IMR-90 (cell line): ENCODE measurements around the gene VEGFA. TPM values are rescaled to one million over a fixed set of nuclear protein-coding genes. Genes with fewer than 3 reads are reported as not detected.
A peak's percentile ranks its signal among the peaks of the same experiment; 100 is the strongest.

Source experiments
- ATAC-seq: fragments of 200-7000 bp; cut with Tn5 transposase; 2 replicates; pipeline ENCODE4 v1.9.1; 2020; ENCODE audit warnings: low read depth, mild to moderate bottlenecking, moderate library complexity
- BruUV-seq: library from RNA; stranded (reverse); fragments of 400-500 nt; replicated peaks from 2 replicates; lab custom pipeline; 2021; lab: Mats Ljungman, UMichigan
- CTCF ChIA-PET: fragments of 300-600 bp; formaldehyde crosslinking; extraction: SDS; loops from one replicate; lab custom pipeline; 2021; ENCODE audit warnings: antibody characterized with exemption; lab: Yijun Ruan, JAX
- POLR2A ChIA-PET: fragments of 300-600 bp; sonication (Branson Sonifier 250); formaldehyde crosslinking; loops from one replicate; lab custom pipeline; 2022; ENCODE audit warnings: antibody characterized with exemption; ENCODE audit not compliant: unreplicated experiment; lab: Charles Lee
- DNase-seq: peaks from one replicate; pipeline ENCODE4 v3.0.0; 2013
- H2AFZ ChIP-seq: replicated peaks from 2 replicates; pipeline ENCODE3; 2013; ENCODE audit warnings: low read length, mild to moderate bottlenecking; ENCODE audit not compliant: poor library complexity
- H2AK5ac ChIP-seq: 2 replicates; pipeline ENCODE4 v1.6.1; 2013; ENCODE audit warnings: low read depth, low read length, inconsistent platforms
- H2AK9ac ChIP-seq: replicated peaks from 2 replicates; pipeline ENCODE3; 2013; ENCODE audit warnings: mild to moderate bottlenecking, low read depth, low read length, moderate library complexity; ENCODE audit not compliant: poor library complexity
- H2BK120ac ChIP-seq: 2 replicates; pipeline ENCODE4 v1.6.1; 2013; ENCODE audit warnings: low read depth, low read length, inconsistent platforms
- H2BK15ac ChIP-seq: 3 replicates; pipeline ENCODE4 v1.6.1; 2013; ENCODE audit warnings: low read depth, low read length, inconsistent platforms
- H2BK20ac ChIP-seq: 2 replicates; pipeline ENCODE4 v1.6.1; 2013; ENCODE audit warnings: low read depth, mild to moderate bottlenecking, inconsistent platforms, low read length, moderate library complexity
- H2BK5ac ChIP-seq: 2 replicates; pipeline ENCODE4 v1.6.1; 2013; ENCODE audit warnings: mild to moderate bottlenecking, low read depth, low read length, inconsistent platforms; ENCODE audit not compliant: poor library complexity, severe bottlenecking
- H3K14ac ChIP-seq: replicated peaks from 2 replicates; pipeline ENCODE4 v1.6.1; 2013; ENCODE audit warnings: low read depth, low read length, inconsistent platforms
- H3K18ac ChIP-seq: 2 replicates; pipeline ENCODE4 v1.6.1; 2013; ENCODE audit warnings: low read depth, low read length, control low read depth
- H3K23ac ChIP-seq: 2 replicates; pipeline ENCODE4 v1.6.1; 2013; ENCODE audit warnings: low read depth, low read length, inconsistent platforms
- H3K27ac ChIP-seq: 2 replicates; pipeline ENCODE4 v1.5.1; 2013; ENCODE audit warnings: mild to moderate bottlenecking, control low read depth, low read length; ENCODE audit not compliant: insufficient read depth
- H3K27me3 ChIP-seq: 2 replicates; pipeline ENCODE4 v1.6.1; 2013; ENCODE audit warnings: low read length; ENCODE audit not compliant: control insufficient read depth, insufficient read depth
- H3K36me3 ChIP-seq: 2 replicates; pipeline ENCODE4 v1.6.1; 2013; ENCODE audit warnings: low read length, mixed read lengths; ENCODE audit not compliant: control insufficient read depth, insufficient read depth
- H3K4ac ChIP-seq: 2 replicates; pipeline ENCODE4 v1.6.1; 2013; ENCODE audit warnings: low read depth, low read length, inconsistent platforms
- H3K4me1 ChIP-seq: 2 replicates; pipeline ENCODE4 v1.6.1; 2013; ENCODE audit warnings: low read length, mixed read lengths; ENCODE audit not compliant: control insufficient read depth, insufficient read depth
- H3K4me2 ChIP-seq: 2 replicates; pipeline ENCODE4 v1.6.1; 2013; ENCODE audit warnings: low read depth, mild to moderate bottlenecking, control low read depth, low read length, moderate library complexity
- H3K4me3 ChIP-seq: 2 replicates; pipeline ENCODE4 v1.5.1; 2013; ENCODE audit warnings: low read depth, mild to moderate bottlenecking, control low read depth, low read length, moderate library complexity; ENCODE audit not compliant: insufficient read depth
- H3K56ac ChIP-seq: 2 replicates; pipeline ENCODE4 v1.6.1; 2013; ENCODE audit warnings: low read length, inconsistent platforms; ENCODE audit not compliant: insufficient read depth; ENCODE audit errors: extremely low read depth
- H3K79me1 ChIP-seq, 2 experiments: 2 replicates each; pipeline ENCODE4 v1.6.1; 2013; ENCODE audit warnings: low read length in 2 of 2, inconsistent platforms in 1 of 2, low read depth in 1 of 2
- H3K9ac ChIP-seq: 2 replicates; pipeline ENCODE4 v1.6.1; 2013; ENCODE audit warnings: low read depth, low read length, control low read depth
- H3K9me1 ChIP-seq: 2 replicates; pipeline ENCODE4 v1.6.1; 2013; ENCODE audit warnings: low read length, inconsistent platforms; ENCODE audit not compliant: insufficient read depth
- H3K9me3 ChIP-seq: 2 replicates; pipeline ENCODE4 v1.6.1; 2013; ENCODE audit warnings: low read length; ENCODE audit not compliant: control insufficient read depth, insufficient read depth
- H4K20me1 ChIP-seq: 2 replicates; pipeline ENCODE4 v1.6.1; 2013; ENCODE audit warnings: low read length, inconsistent platforms; ENCODE audit not compliant: insufficient read depth
- H4K5ac ChIP-seq: 2 replicates; pipeline ENCODE4 v1.6.1; 2013; ENCODE audit warnings: mild to moderate bottlenecking, low read depth, low read length, control low read depth
- H4K8ac ChIP-seq, 2 experiments: 2 replicates each; pipeline ENCODE4 v1.6.1; 2013; ENCODE audit warnings: low read depth in 2 of 2, low read length in 2 of 2, control low read depth in 1 of 2, inconsistent platforms in 1 of 2
- H4K91ac ChIP-seq: 2 replicates; pipeline ENCODE4 v1.6.1; 2013; ENCODE audit warnings: low read depth, low read length, inconsistent platforms; ENCODE audit not compliant: insufficient read depth
- BHLHE40 ChIP-seq: fragments of 150-350 bp; IDR thresholded peaks from 2 replicates; pipeline ENCODE4 v1.6.1; 2016; ENCODE audit warnings: mild to moderate bottlenecking, low read depth, low read length
- CEBPB ChIP-seq: IDR thresholded peaks from 2 replicates; pipeline ENCODE4 v1.6.1; 2012; ENCODE audit warnings: low read depth, low read length, improper control_type of control experiment
- CHD1 ChIP-seq: IDR thresholded peaks from 2 replicates; pipeline ENCODE4 v1.6.1; 2012; ENCODE audit warnings: low read depth, low read length, improper control_type of control experiment
- FOS ChIP-seq: fragments of 150-350 bp; IDR thresholded peaks from 2 replicates; pipeline ENCODE4 v1.6.1; 2016; ENCODE audit warnings: low read depth, low read length
- MAFK ChIP-seq: IDR thresholded peaks from 2 replicates; pipeline ENCODE4 v1.6.1; 2012; ENCODE audit warnings: low read depth, low read length, improper control_type of control experiment
- MAZ ChIP-seq: IDR thresholded peaks from 2 replicates; pipeline ENCODE4 v1.6.1; 2012; ENCODE audit warnings: low read depth, mild to moderate bottlenecking, low read length, improper control_type of control experiment, moderate library complexity, borderline replicate concordance
- MXI1 ChIP-seq: IDR thresholded peaks from 2 replicates; pipeline ENCODE4 v1.6.1; 2012; ENCODE audit warnings: low read depth, mild to moderate bottlenecking, low read length, moderate library complexity, borderline replicate concordance
- NFE2L2 ChIP-seq: fragments of 150-350 bp; IDR thresholded peaks from 2 replicates; pipeline ENCODE4 v1.6.1; 2016; ENCODE audit warnings: low read depth, mild to moderate bottlenecking, low read length
- POLR2A ChIP-seq: IDR thresholded peaks from 2 replicates; pipeline ENCODE4 v1.6.1; 2012; ENCODE audit warnings: mild to moderate bottlenecking, low read depth, low read length
- RAD21 ChIP-seq: IDR thresholded peaks from 2 replicates; pipeline ENCODE4 v1.6.1; 2012; ENCODE audit warnings: low read length, improper control_type of control experiment
- RCOR1 ChIP-seq: IDR thresholded peaks from 2 replicates; pipeline ENCODE4 v1.6.1; 2012; ENCODE audit warnings: mild to moderate bottlenecking, low read length, improper control_type of control experiment; ENCODE audit not compliant: insufficient replicate concordance
- RFX5 ChIP-seq: IDR thresholded peaks from 2 replicates; pipeline ENCODE4 v1.8.0; 2012; ENCODE audit warnings: low read depth, mild to moderate bottlenecking, low read length, moderate library complexity
- SMC3 ChIP-seq: fragments of 150-350 bp; IDR thresholded peaks from 2 replicates; pipeline ENCODE4 v1.6.1; 2016; ENCODE audit warnings: low read depth, mild to moderate bottlenecking, antibody characterized with exemption, low read length, moderate library complexity
- WGBS, 2 experiments: methylation state at CpG; one replicate each; pipeline versions ENCODE4 v1.1.5 to v1.1.7; 2013; ENCODE audit warnings: missing lambda C conversion rate in 2 of 2; ENCODE audit not compliant: insufficient read length in 1 of 2; ENCODE audit errors: extremely low coverage in 2 of 2; 5-methylcytosine and 5-hydroxymethylcytosine counted together
- dilution Hi-C: fragments of 300-500 bp; cut with HindIII; formaldehyde crosslinking; loops from one replicate; pipeline ENCODE4 v1.14.3; 2018; ENCODE audit warnings: low sequenced_read_pairs; ENCODE audit not compliant: unreplicated experiment
- in situ Hi-C: fragments of 300-500 bp; cut with MboI; formaldehyde crosslinking; loops from 3 replicates; pipeline ENCODE4 v1.14.3; 2019; ENCODE audit warnings: low sequenced_read_pairs, inconsistent platforms, mixed read lengths
- intact Hi-C: fragments of 100-400 bp; cut with micrococcal nuclease; formaldehyde crosslinking; loops from 2 replicates; pipeline ENCODE4 v1.10.0; 2022
- polyA plus RNA-seq, 3 experiments: library from polyadenylated mRNA; depleted of rRNA; stranded (reverse); fragments of >200 nt; gene quantifications; 2 replicates each; pipeline ENCODE4 v1.2.3, GENCODE V29; 2012; ENCODE audit warnings: low replicate concordance in 1 of 3
- total RNA-seq: library from RNA; depleted of rRNA; stranded (reverse); fragments of >200 nt; gene quantifications from 2 replicates; pipeline ENCODE4 v1.2.3, GENCODE V29; 2012
- TF ChIP-seq, protein P1 (sequence below): fragments of 150-350 bp; IDR thresholded peaks from 2 replicates; pipeline ENCODE4 v1.6.1; 2017; ENCODE audit warnings: mild to moderate bottlenecking, antibody characterized with exemption, low read length, low read depth
- TF ChIP-seq, protein P2 (sequence below): conservative IDR thresholded peaks from 2 replicates; pipeline ENCODE4 v1.5.1; 2012; ENCODE audit warnings: mild to moderate bottlenecking, low read depth, low read length, improper control_type of control experiment
- TF ChIP-seq, protein P3 (sequence below): fragments of 150-350 bp; IDR thresholded peaks from 2 replicates; pipeline ENCODE4 v1.6.1; 2016; ENCODE audit warnings: low read depth, mild to moderate bottlenecking, low read length, moderate library complexity, borderline replicate concordance

The VEGFA gene
- total and polyA plus RNA-seq, 2 of the 4 experiments (the other 2 are of a cell fraction) = 190 to 234 TPM

DNA sequence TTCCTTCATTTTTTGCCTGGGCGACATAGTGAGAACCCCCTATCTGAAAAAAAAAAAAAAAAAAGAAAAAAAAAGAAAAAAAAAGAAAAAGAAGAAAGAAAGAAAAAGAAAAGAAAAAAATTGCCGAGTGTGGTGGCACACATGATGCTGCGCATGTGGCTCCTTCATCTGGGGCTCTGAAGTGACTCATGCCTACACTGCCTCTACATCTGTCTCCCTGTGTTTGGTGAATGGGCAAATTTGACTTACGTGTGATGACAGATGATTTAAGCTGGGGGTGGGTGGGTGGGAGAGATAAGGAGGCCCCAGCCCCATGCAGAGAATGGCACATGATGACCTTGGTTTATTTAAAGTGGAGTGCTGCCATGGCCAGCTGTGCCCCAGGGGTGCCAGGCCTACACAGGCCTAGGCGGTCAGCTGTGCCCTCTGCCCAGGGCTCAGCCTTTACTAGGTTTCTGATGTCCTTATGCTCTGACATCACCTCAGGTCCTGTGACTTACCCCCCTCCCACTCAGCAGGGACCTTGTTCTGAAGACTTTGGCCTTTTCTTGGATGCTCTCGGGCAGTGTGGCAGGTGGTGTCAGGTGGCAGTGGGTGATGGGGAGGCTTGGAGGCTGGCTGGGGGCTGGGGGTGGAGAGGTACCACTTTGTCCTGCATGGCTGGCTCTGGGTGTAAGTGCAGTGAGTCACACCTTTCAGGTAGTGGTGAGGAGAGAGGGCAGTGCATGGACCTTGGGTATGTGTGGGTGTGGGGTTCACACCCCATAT is 41.1 kb downstream of the VEGFA start:
- Histone ChIP-seq H4K91ac (no peak overlapping the region), H3K56ac (no peak overlapping the region), H3K9me3 (no peaks in the 10 kb centered on the region), H3K4me1 (peaks cover 11% of the 10 kb centered on the region; the same call in 1 of the 2 replicates), H2BK20ac (no peak overlapping the region), H3K18ac (no peak overlapping the region), H2AK9ac (no peak overlapping the region), H2BK15ac (no peak overlapping the region), H2BK5ac (no peak overlapping the region), H3K79me1 (no peaks in the 10 kb centered on the region), H2BK120ac (no peak overlapping the region), H4K20me1 (no peaks in the 10 kb centered on the region), H3K27me3 (no peaks in the 10 kb centered on the region), H4K8ac (no peak overlapping the region), H2AK5ac (peak overlapping the region; percentile 14; the same call in 1 of the 2 replicates), H3K4me2 (no peak overlapping the region), H3K9me1 (peaks cover 2% of the 10 kb centered on the region; the same call in 1 of the 2 replicates), H3K36me3 (no peaks in the 10 kb centered on the region), H3K14ac (no peak overlapping the region), H2AFZ (no peak overlapping the region), H3K9ac (no peak overlapping the region), H3K4ac (no peak overlapping the region), H3K27ac (no peak overlapping the region), H3K23ac (no peak overlapping the region), H4K5ac (no peak overlapping the region), H3K4me3 (no peak overlapping the region)
- no CpG with 5 or more reads among the region's 6 CpGs for WGBS, 2 experiments
- in situ Hi-C loops (no loop called here), intact Hi-C loops (no loop called here), dilution Hi-C loops (no loop called here)
- DNase-seq = peak; percentile 15
- ChIA-PET CTCF (no interaction called here), POLR2A (no interaction called here)
- no peak for ATAC-seq
- TF ChIP-seq FOS (no peak), CHD1 (no peak), BHLHE40 (no peak), POLR2A (no peak), CEBPB (no peak), RAD21 (no peak), SMC3 (no peak), MXI1 (no peak), MAFK (no peak), RCOR1 (no peak), RFX5 (no peak), NFE2L2 (no peak), MAZ (no peak)
- TF ChIP-seq, protein P1, sequence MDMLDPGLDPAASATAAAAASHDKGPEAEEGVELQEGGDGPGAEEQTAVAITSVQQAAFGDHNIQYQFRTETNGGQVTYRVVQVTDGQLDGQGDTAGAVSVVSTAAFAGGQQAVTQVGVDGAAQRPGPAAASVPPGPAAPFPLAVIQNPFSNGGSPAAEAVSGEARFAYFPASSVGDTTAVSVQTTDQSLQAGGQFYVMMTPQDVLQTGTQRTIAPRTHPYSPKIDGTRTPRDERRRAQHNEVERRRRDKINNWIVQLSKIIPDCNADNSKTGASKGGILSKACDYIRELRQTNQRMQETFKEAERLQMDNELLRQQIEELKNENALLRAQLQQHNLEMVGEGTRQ = no peak
- TF ChIP-seq, protein P2, sequence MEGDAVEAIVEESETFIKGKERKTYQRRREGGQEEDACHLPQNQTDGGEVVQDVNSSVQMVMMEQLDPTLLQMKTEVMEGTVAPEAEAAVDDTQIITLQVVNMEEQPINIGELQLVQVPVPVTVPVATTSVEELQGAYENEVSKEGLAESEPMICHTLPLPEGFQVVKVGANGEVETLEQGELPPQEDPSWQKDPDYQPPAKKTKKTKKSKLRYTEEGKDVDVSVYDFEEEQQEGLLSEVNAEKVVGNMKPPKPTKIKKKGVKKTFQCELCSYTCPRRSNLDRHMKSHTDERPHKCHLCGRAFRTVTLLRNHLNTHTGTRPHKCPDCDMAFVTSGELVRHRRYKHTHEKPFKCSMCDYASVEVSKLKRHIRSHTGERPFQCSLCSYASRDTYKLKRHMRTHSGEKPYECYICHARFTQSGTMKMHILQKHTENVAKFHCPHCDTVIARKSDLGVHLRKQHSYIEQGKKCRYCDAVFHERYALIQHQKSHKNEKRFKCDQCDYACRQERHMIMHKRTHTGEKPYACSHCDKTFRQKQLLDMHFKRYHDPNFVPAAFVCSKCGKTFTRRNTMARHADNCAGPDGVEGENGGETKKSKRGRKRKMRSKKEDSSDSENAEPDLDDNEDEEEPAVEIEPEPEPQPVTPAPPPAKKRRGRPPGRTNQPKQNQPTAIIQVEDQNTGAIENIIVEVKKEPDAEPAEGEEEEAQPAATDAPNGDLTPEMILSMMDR = no peak
- TF ChIP-seq, protein P3, sequence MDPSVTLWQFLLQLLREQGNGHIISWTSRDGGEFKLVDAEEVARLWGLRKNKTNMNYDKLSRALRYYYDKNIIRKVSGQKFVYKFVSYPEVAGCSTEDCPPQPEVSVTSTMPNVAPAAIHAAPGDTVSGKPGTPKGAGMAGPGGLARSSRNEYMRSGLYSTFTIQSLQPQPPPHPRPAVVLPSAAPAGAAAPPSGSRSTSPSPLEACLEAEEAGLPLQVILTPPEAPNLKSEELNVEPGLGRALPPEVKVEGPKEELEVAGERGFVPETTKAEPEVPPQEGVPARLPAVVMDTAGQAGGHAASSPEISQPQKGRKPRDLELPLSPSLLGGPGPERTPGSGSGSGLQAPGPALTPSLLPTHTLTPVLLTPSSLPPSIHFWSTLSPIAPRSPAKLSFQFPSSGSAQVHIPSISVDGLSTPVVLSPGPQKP = no peak
- no TSS peak for BruUV-seq
